Mesenteric fat pad (tissue), 1 donor: ENCODE data around the gene FAT2. TPM values are rescaled to one million over a fixed set of nuclear protein-coding genes. Genes with fewer than 3 reads are reported as not detected.

ENCODE experiments used
- DNase-seq: peaks from one replicate; pipeline ENCODE4 v3.0.0-alpha.2; 2020; ENCODE audit warnings: low spot score
- total RNA-seq: library from RNA; stranded (reverse); fragmentation: NEBNext Ultra II Directional; extraction: Animal tissue kit (Norgen Biotek cat#: 25700); gene quantifications from one replicate; pipeline ENCODE4 v1.2.1, GENCODE V29; 2021
- donor health status: DM: yes; HTN: yes; CAD: no.

The FAT2 gene
- total RNA-seq, 1 donor from 2014 or later: 0.51 TPM

DNA sequence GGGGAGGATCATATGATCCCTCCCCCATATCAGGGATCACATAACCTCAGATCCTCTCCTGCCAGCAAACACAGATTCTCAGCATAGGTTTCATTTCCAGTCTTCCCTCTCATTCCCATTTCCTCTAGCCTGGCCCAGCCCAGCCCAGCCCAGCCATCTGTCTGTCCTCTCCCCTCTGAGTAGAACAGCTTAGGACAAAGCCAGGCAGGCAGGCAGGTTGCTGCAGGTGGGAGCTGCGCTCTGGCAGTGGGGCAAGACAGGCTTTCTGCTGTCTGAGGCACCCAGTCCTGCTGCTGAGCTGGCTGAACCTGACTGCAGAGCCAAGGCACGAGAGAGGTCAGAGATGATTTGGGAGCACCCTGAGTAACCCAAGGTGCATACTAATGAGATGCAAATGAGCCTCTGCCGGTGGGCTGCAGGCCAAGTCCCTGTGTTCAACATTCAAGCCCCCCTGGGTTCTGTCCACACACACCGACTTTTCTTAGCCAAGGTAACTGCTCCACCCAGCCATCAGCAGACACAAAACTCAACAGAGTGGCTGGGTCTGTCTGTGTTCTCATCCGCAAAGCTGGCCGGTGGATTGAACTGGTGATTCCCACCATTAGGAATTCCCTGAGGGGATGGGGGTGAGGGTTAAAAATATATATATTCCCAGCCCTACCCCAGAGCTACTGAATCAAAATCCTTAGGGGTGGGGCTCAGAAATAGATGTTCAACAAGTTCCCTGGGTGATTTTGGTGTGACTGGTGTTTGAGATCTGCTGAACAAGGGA lies 9.1 kb downstream of the FAT2 start:
- peak; percentile 65 for DNase-seq

DNA sequence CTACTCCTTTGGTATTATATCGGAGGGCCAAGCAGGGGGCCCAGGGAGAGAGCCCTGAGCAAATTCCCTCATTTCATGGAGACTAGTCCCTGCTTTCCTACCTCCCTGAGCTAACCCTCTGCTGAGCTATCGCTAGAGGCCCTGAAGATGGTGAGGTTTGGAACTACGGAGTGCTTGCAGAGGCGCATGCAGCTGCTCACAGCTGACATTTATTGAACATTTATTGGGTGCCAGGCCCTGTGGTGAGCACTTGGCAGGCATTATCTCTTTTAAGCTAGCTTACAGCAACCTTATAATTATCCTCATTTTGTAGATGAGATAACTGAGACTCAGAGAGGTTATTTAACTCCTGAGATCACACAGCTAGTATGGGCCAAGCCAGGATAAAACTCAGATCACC lies 9.8 kb downstream of the FAT2 start:
- no peak for DNase-seq

DNA sequence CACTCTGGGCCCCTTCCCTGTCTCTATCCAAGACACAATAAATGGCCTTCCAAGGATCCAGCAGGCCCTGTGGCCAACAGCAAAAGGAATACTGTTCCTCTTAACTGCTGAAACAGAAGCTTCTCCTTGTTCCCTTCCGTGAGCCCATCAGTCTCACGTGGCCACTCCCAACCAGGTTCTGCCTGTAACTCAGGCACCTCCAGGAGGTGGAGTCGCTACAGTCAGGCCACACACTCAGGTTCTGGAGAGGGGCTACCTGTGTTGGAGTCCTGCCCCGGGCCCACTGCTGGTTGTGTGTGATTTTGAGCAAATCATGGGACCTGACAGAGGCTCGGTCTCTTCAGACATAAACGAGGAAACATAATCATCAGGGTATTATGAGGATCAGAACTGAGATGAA lies 10.3 kb downstream of the FAT2 start:
- DNase-seq: peak; percentile 88

DNA sequence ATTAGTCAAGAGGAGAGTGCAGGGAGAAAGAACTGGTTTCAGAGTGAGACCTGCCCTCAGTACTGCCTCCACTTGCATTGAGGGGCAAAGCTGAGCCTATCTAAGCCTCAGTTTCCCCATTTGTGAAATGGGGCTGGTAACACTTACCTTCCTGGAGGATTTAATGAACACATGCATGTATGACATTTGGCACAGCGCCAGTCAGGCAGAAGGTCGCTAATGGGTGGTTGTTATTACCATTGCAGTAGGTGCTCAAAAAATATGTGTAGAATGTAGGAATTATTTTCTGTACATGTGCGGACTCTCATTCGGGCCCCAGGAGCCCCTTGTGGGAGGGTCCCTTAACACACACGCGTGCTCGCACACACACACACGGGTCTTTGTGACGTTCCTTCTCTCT lies 10.9 kb downstream of the FAT2 start:
- DNase-seq: peak; percentile 18

DNA sequence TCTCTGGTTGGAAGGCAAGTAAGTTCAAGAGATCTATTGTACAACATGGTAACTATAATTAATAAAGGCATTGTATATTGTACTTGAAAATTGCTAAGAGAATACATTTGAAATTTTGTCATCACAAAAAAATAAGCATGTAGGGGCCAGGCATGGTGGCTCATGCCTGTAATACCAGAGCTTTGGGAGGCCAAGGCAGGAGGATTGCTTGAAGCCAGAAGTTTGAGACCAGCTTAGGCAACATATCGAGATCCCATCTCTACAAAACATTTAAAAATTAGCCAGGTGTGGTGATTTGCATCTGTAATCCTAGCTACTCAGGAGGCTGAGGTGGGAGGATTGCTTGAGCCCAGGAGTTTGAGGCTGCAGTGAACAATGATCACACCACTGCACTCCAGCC lies 12.0 kb downstream of the FAT2 start:
- peak; percentile 18 for DNase-seq

DNA sequence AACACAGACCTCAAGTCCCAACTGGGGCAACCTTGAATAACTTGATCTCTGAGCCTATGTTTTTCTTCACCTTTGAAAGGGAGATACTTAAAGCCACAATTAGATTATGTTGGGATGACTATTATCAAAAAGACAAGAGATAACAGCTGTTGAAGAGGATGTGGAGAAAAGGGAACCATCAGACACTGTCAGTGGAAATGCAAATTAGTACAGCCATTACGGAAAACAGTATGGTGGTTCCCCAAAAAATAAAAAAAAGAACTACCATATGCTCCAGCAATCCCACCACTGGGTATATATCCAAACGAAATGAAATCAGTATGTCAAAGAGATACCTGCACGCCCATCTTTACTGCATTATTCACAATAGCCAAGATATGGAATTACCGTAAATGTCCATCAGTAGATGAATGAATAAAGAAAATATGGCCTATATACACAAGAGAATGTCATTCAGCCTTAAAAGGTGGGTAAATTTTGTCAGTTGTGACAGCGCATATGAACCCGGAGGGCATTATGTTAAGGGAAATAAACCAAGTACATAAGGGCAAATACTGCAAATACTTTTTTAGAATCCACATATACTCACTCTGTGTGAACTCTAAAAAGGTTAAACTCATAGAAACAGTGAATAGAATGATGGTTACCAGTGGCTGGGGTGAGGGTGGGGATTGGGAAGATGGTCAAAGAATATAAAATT lies 12.7 kb downstream of the FAT2 start:
- DNase-seq: no peak

DNA sequence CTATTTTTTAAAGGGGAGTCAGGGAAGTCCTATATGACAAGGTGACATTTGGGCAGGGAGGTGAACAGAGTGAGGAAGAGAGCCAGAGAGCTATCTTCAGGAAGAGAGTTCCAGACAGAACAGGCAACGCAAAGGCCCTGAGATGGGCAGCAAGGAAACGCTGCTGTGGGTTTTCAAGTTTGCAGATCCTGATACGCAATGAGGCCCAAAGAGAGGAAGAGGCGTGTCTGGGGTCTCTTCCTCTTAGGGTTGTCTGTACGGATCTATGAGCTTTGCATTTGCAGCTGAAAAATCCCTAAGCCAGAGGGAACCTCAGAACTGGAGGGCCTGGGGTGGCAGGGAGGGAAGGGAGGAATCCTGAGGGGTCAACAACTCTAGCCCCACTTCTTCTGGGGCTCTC lies 13.6 kb downstream of the FAT2 start:
- DNase-seq: peak; percentile 51

DNA sequence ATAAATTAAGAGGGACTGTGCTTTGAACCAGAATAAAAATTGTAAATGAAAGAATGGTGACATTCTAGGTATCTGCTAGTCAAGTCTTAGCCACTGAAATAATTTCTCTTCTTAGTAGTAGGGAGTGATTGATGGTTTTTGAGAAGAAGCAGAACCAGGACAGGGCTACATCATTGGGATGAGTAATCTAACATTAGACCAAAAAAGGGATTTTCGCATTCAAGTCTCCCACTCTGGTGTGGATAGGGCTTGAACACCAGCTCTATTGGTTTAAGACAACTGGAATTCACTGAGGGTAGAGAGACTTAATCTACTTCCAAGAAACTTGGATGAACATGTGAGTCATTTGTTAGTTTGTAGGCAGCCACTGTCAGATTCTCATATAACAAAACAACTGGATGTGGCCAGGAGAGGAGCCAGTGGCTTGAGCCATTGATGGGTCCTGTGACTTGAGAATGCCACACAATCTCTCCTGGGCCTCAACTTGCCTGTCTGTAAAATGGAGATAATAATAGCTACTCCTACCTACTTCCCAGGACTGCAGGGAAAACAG lies 16.6 kb downstream of the FAT2 start:
- DNase-seq: peak; percentile 26

DNA sequence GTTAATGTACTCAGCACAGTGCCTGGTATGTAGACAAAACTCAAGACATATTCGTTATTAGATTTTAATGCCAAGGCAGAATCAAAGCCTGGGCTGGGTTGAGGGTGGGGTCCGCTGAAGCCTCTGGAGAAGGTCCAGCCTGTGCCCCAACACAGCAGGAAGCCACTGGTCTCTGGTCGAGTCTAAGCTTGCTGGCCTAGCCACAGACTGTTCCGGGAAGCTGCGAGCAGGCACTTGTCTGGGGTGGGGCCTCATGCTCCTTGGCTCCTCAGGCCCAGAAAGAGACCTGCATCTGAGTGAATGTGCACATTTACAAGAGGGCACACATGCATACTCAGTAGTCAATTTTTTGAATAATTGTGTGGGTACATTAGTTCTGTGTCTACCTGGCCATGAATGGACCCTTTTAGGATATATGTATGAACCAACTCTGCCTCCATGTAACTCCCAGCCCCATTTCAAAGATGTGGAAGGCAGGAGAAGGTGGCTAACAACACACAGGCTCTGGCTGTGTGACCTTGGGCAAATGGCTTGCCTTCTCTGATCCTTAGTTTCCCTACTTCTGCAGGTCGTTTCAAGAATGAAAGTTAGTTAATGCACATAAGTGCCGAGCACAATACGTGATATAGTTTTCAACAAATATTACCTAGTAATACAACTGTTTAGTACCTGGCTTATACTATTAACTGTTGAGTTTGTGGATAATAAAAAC lies 18.3 kb downstream of the FAT2 start:
- DNase-seq: peak; percentile 76

DNA sequence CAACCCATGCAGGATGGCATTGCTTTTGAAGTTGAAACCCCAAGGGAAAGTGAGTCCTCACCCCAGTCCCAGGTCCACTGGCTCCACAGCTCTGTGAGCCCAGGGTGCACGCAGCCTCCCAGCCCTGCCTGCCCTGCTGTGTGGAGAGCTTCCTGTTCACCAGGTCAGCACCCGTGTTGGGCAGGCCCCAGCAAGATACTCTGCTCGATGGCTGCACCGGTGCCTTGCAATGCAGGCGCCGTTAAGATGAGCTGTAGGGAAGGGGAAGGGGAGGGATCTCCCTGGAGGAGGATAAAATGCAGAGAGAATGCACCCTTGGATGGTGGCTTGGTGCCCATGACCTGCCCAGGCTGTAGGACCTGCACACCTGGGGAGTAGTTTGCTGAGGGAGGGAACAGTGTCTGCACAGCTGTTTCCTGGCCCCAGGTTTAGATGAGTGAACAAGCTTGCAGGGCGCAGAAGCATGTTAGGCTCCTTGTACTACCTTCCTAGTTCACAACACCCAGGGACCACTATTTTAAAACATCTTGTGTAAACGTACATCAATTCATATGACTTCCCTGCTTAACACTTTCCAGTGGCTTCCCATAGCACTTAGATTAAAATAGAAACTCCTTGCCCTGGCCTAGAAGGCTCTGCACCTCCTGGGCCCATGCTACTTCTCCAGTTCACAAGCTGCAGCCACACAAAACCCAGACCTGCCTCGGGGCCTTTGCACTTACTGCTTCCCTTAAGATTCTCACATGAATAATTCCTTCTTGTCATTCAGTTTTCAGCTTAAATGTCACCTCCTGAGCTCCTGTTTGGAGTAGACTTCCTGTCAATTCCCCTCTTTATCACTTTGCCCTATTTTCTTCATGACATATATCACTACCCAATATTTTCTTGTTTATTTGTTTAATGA lies 19.6 kb downstream of the FAT2 start:
- DNase-seq: peak; percentile 49

DNA sequence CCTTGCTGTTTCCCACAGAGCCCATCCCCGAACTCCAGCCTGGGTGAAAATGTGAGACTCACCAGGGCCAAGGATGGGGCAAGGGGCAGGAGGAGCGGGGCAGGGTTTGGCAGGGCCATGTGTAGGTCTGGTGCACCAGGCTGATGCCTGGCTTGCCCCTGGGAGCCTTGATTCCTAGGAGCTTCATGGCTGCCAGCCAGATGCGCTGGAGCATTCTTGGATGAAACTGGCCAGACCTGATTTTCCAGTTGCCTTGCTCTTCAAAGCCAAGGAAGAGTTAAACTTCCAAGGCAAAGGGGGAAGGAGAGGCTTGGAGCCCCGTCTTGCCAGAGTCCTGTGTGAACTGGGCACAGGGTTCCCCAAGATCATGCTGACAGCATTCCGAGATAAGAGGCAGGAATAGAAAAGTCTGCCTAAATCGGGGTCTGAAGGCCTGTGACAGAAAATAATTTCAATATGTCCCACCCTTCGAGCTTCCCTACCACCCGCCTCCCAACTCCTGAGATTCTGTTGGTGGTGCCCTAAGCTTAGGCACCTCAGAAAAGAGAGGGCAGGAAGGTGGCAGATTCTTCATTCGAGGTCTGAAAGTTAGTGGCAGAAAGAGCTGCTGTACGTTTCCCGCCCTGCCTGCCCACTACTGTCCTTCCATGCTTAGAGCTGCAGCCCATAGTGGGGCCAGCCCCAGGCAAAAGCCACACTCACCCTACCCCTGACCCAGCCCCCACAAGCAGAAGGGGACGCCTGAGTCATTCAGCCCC lies 20.4 kb downstream of the FAT2 start:
- peak; percentile 41 for DNase-seq

DNA sequence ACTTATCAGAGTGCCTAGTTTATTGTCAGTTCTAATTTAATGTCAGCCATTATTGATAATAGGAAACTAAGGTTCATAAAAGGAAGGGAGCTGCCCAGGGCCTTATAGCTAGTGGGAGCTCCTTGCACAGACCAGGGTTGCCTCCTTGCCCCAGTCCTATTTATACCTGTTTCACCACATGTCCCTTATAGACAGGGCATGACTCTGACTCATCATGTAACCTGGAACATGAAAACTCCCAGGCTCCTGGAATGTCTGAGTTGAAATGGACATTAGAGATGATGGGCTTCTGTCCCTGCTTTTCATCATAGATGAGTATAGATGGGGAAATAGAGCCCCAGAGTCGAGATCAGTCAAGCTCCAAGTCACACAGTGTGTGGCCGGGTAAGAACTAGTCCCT lies 21.1 kb downstream of the FAT2 start:
- DNase-seq: peak; percentile 5

DNA sequence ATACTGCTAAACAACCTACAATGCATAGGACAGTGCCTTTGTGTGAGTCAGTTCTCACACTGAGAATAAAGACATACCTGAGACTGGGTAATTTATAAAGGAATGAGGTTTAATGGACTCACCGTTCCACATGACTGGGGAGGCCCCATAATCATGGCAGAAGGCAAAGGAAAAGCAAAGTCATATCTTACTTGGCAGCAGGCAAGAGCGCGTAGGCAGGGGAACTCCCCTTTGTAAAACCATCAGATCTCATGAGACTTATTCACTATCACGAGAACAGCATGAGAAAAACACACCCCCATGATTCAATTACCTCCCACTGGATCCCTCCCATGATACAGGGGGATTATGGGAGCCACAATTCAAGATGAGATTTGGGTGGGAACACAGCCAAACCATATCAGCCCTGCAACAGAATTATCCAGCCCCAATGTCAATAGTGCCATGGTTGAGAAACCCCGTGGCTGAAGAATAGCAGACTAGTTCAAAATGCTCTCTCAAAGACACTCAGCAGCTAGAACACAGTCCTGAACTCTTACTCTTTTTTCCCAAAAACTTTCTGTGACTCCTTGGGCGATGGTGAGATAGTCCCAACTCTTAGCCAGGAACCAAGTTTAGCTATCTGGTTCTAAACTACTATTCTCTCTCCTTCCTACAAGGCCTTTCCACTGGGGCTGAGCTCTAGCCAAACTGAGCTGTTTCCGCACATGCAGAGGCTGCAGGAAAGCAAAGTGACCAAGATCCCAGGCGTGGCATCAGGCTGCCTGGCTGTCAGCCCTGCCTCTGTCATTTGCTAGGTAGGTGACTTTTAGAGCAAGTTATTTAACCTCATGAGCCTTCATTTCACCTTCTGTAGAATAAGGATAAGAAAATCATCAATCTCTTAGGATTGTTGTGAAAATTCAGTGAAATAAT lies 21.7 kb downstream of the FAT2 start:
- peak; percentile 8 for DNase-seq

DNA sequence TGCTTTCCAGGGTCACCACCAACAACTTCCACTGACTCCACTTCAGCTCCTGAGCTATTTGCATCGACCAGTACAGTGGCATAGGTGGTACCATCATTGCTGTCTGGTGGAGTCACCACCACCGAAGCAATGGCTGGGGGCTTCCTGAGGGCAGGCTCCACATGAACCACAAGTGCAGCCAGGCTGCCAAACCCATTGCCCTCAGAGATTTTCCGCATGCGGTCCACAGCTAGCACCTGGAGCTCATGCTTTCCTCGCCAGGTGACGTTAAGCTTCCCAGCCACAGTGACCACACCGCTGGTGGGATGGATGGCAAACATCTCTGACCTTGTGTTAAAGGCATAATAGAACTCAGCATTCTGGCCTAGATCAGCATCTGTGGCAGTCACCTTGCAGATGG lies 23.1 kb downstream of the FAT2 start:
- DNase-seq: peak; percentile 81

DNA sequence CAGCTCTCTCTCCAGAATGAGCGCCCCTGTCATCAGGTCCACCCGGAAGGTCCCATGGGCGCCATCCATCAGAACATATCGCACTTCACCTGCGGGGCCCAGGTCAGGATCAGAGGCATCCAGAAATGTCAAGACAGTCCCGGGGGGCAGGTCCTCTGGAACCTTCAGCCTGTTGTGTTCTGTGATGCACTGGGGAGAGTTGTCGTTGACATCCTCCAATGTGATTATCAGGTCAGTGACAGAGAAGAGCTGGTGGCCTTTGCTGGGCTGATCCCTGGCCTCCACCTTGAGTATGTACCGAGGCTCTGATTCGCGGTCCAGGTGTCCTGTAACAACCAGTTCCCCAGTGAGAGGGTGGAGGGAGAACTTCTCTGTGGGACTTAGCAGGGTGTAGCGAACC lies 25.2 kb downstream of the FAT2 start:
- DNase-seq: peak; percentile 55

DNA sequence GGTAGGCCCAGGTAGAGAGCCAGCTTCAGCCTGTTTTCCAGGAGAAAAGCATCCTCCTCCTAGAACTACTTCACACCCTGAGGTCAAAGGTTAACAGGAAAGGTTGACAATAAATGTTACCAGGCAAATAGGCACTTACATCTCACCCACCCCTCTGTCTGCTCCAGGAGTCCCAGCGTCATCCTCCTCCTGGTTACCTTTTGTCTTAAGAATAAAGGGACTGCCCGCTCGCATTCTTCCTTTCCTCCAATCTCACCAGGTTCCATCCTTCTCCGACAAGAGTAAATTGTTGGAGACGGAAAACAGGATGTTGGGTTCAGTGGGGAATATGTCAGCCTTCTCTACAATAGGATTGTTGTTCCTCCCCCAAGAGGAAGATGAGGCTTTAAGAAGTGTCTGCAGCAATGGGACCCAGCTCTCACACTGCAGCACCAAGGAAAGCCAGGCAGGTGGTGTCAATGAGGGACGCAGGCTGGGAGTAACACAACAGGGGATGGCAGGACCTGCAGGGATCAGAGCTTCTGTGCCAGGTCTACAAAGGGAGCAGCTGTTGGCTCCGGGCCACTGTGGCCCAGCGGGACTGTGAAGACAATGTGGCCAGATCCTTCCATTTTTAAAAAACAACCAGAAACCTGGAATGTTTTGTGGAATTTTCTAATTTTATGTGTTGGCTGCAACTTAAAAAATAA lies 29.0 kb downstream of the FAT2 start:
- DNase-seq: no peak

DNA sequence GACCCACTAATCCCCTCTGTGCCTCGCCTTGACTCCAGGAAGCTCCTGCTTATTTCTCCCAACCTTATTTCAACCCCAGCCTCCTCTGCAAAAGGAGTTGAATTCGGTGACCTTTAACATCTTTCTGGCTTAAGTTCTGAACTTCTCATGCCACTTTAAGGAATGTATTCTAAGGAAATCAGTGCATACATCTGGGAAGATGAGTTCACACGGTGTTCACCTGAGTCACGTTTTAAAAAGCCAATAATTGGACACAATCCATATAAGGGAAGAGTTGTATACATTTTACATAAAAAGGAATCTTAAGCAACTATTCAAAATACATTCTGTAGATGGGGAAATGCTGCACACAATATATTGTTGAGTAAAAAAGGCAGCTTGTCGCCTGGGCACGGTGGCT lies 33.2 kb downstream of the FAT2 start:
- no peak for DNase-seq

DNA sequence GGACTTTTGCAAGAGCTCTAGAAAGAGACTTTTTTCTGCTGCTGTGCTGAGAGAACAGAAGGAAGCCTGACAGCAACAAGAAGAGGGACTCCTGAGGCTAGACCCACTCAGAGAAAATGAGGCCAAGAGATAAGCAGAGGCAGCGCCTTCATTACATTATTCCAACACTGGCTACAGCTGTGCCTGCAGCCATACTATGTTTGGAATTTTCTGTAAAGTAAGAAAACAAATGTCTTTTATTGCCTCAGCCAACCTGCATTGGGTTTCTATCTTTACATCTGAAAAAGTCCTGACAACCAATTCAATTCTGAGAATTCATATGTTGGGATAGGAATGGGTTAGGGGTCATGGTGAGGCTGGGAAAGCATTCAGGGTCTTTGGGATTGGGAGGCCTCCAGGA lies 33.7 kb downstream of the FAT2 start:
- no peak for DNase-seq
